Peyer's patch (tissue), 4 donors: Measurements from ENCODE around the gene NDNF. TPM values are rescaled to one million over a fixed set of nuclear protein-coding genes. Genes with fewer than 3 reads are reported as not detected.

Source experiments
- DNase-seq, 3 donors: peaks; one replicate each; pipeline ENCODE4 v3.0.0-alpha.2; 2017 to 2019
- H3K27ac ChIP-seq, 4 donors: fragments of 200-600 bp; sonication (generic); one replicate each; pipeline ENCODE4 v1.5.1; 2016 to 2019
- H3K27me3 ChIP-seq, 2 donors: fragments of 200-600 bp; sonication (generic); one replicate each; pipeline ENCODE4 v1.5.1; 2019
- H3K36me3 ChIP-seq, 3 donors: fragments of 200-600 bp; sonication (generic); one replicate each; pipeline ENCODE4 v1.5.1; 2016 to 2019
- H3K4me1 ChIP-seq, 4 donors: fragments of 200-600 bp; sonication (generic); one replicate each; pipeline ENCODE4 v1.5.1; 2016 to 2019
- H3K4me3 ChIP-seq, 4 donors: fragments of 200-600 bp; sonication (generic); 1 replicate in 3 of 4; 2 replicates in 1 of 4; pipeline ENCODE4 v1.5.1; 2016 to 2019; ENCODE audit warnings: mild to moderate bottlenecking in 1 of 4
- H3K9me3 ChIP-seq, 4 donors: fragments of 200-600 bp; sonication (generic); one replicate each; pipeline ENCODE4 v1.5.1; 2016 to 2019; ENCODE audit warnings: mild to moderate bottlenecking in 1 of 4
- CTCF ChIP-seq, 6 experiments: fragments of 450-650 bp in 4 of 6; fragments of 200-600 bp in 2 of 6; sonication (generic) in 1 of 6; IDR thresholded peaks; one replicate each; pipeline ENCODE4 v1.5.1; 2017 to 2019; ENCODE audit warnings: antibody characterized with exemption in 6 of 6, mild to moderate bottlenecking in 3 of 6, moderate library complexity in 1 of 6
- POLR2A ChIP-seq, 2 donors: fragments of 450-650 bp; IDR thresholded peaks; one replicate each; pipeline ENCODE4 v1.5.1; 2017; ENCODE audit warnings: antibody characterized with exemption in 2 of 2, mild to moderate bottlenecking in 2 of 2, moderate library complexity in 2 of 2
- total RNA-seq, 4 donors: library from RNA; depleted of rRNA; stranded (reverse); fragments of >200 nt; gene quantifications; one replicate each; pipeline ENCODE4 v1.1.0, GENCODE V29; 2016

NDNF gene
- total RNA-seq, 4 donors from 2014 or later = 0.70 to 2.9 (median 2.3) TPM; not detected in 1

- H3K27ac ChIP-seq = no peak overlapping the region
- H3K4me1 ChIP-seq = no peaks in the 10 kb centered on the region
- no peak for DNase-seq
- no peak overlapping the region for H3K4me3 ChIP-seq
- no peaks in the 10 kb centered on the region for H3K36me3 ChIP-seq
- TF ChIP-seq CTCF (IDR thresholded peaks at IDR 0.05) (no peak), POLR2A (IDR thresholded peaks at IDR 0.05) (no peak)
- H3K27me3 ChIP-seq = no peaks in the 10 kb centered on the region
- H3K9me3 ChIP-seq = no peaks in the 10 kb centered on the region
Observed at GRCh38 chr4:121096191-121096590, 23.9 kb upstream of the NDNF start.

- H3K27me3 ChIP-seq = no peaks in the 10 kb centered on the region
Observed at GRCh38 chr4:121094297-121094966, 22.1 kb upstream of the NDNF start.

GRCh38 chr4:121093261-121093660 is 20.9 kb upstream of the NDNF start:
- H3K4me3 ChIP-seq = no peak overlapping the region
- no peak for TF ChIP-seq CTCF (IDR thresholded peaks at IDR 0.05)
- no peak for TF ChIP-seq POLR2A (IDR thresholded peaks at IDR 0.05)
- H3K9me3 ChIP-seq = no peaks in the 10 kb centered on the region
- no peaks in the 10 kb centered on the region for H3K4me1 ChIP-seq
- DNase-seq = no peak
- no peak overlapping the region for H3K27ac ChIP-seq
- H3K36me3 ChIP-seq = no peaks in the 10 kb centered on the region
- H3K27me3 ChIP-seq = no peaks in the 10 kb centered on the region

More at GRCh38 chr4:121094297-121094966, 22.1 kb upstream of the NDNF start:
- Histone ChIP-seq H3K27ac (no peak overlapping the region), H3K36me3 (no peaks in the 10 kb centered on the region), H3K4me1 (no peaks in the 10 kb centered on the region), H3K4me3 (no peak overlapping the region), H3K9me3 (no peaks in the 10 kb centered on the region)
- no peak for DNase-seq
- TF ChIP-seq POLR2A (IDR thresholded peaks at IDR 0.05) (no peak), CTCF (IDR thresholded peaks at IDR 0.05) (no peak)

GRCh38 chr4:121091941-121092340 is 19.6 kb upstream of the NDNF start:
- Histone ChIP-seq H3K4me3 (no peak overlapping the region), H3K27ac (no peak overlapping the region), H3K9me3 (no peaks in the 10 kb centered on the region), H3K27me3 (no peaks in the 10 kb centered on the region), H3K36me3 (no peaks in the 10 kb centered on the region), H3K4me1 (no peaks in the 10 kb centered on the region)
- TF ChIP-seq CTCF (IDR thresholded peaks at IDR 0.05) (no peak), POLR2A (IDR thresholded peaks at IDR 0.05) (no peak)
- no peak for DNase-seq

- H3K27ac ChIP-seq = no peak overlapping the region
- TF ChIP-seq POLR2A (IDR thresholded peaks at IDR 0.05) (no peak), CTCF (IDR thresholded peaks at IDR 0.05) (no peak)
- H3K27me3 ChIP-seq = no peaks in the 10 kb centered on the region
- DNase-seq = no peak
- no peaks in the 10 kb centered on the region for H3K9me3 ChIP-seq
- no peak overlapping the region for H3K4me3 ChIP-seq
- H3K4me1 ChIP-seq = no peaks in the 10 kb centered on the region
- H3K36me3 ChIP-seq = no peaks in the 10 kb centered on the region
Observed at GRCh38 chr4:121088867-121089266, 16.5 kb upstream of the NDNF start.

- DNase-seq = no peak
- H3K4me1 ChIP-seq = no peaks in the 10 kb centered on the region
- TF ChIP-seq CTCF (IDR thresholded peaks at IDR 0.05) (no peak), POLR2A (IDR thresholded peaks at IDR 0.05) (no peak)
Observed at GRCh38 chr4:121079376-121079775, 7.0 kb upstream of the NDNF start.

More at GRCh38 chr4:121079376-121079775, 7.0 kb upstream of the NDNF start:
- no peaks in the 10 kb centered on the region for H3K9me3 ChIP-seq
- no peaks in the 10 kb centered on the region for H3K27me3 ChIP-seq
- H3K27ac ChIP-seq = no peak overlapping the region
- no peak overlapping the region for H3K4me3 ChIP-seq
- no peaks in the 10 kb centered on the region for H3K36me3 ChIP-seq
